Activated CD8-positive, alpha-beta memory T cell treated with anti-CD3 and anti-CD28 coated beads, Interleukin-2, amount 50 U/mL, for 4 hours (primary cell): ENCODE measurements around the gene GHRHR.

Experiments used
- DNase-seq: peaks from one replicate; pipeline ENCODE4 v3.0.0-alpha.2; 2020

Gene GHRHR

GRCh38 chr7:30986331-30986730, 22.6 kb downstream of the GHRHR start:
- DNase-seq = no peak

GRCh38 chr7:30986738-30987137, 23.0 kb downstream of the GHRHR start:
- no peak for DNase-seq

GRCh38 chr7:30987178-30987577, 23.4 kb downstream of the GHRHR start:
- no peak for DNase-seq

GRCh38 chr7:30987936-30988335, 24.2 kb downstream of the GHRHR start:
- no peak for DNase-seq

GRCh38 chr7:30988351-30989005, 24.7 kb downstream of the GHRHR start:
- DNase-seq = no peak

- no peak for DNase-seq
Measured at GRCh38 chr7:30989008-30989823, 25.5 kb downstream of the GHRHR start.

GRCh38 chr7:30989824-30990672, 26.3 kb downstream of the GHRHR start:
- no peak for DNase-seq

GRCh38 chr7:30990673-30991170, 27.0 kb downstream of the GHRHR start:
- DNase-seq = no peak

- no peak for DNase-seq
Measured at GRCh38 chr7:30992414-30992813, 28.7 kb downstream of the GHRHR start.

- DNase-seq = no peak
Measured at GRCh38 chr7:30994206-30995100, 30.7 kb downstream of the GHRHR start.

- DNase-seq = no peak
Measured at GRCh38 chr7:30995536-30995935, 31.8 kb downstream of the GHRHR start.

- no peak for DNase-seq
Measured at GRCh38 chr7:30996256-30996655, 32.5 kb downstream of the GHRHR start.

GRCh38 chr7:30996883-30997282, 33.1 kb downstream of the GHRHR start:
- no peak for DNase-seq

GRCh38 chr7:30997316-30997715, 33.6 kb downstream of the GHRHR start:
- no peak for DNase-seq

GRCh38 chr7:30998180-30998579, 34.4 kb downstream of the GHRHR start:
- no peak for DNase-seq

GRCh38 chr7:31000161-31000693, 36.5 kb downstream of the GHRHR start:
- DNase-seq = no peak

- DNase-seq = no peak
Measured at GRCh38 chr7:31000779-31001178, 37.0 kb downstream of the GHRHR start.

- DNase-seq = no peak
Measured at GRCh38 chr7:31002256-31002655, 38.5 kb downstream of the GHRHR start.

- DNase-seq = no peak
Measured at GRCh38 chr7:31003097-31003496, 39.3 kb downstream of the GHRHR start.

- DNase-seq = no peak
Measured at GRCh38 chr7:31003721-31004120, 40.0 kb downstream of the GHRHR start.

GRCh38 chr7:31004393-31004792, 40.6 kb downstream of the GHRHR start:
- no peak for DNase-seq

- no peak for DNase-seq
Measured at GRCh38 chr7:31006857-31007256, 43.1 kb downstream of the GHRHR start.
